A549 treated with AZD9567 at 1 μM for 4 hours (cell line): ENCODE data around the gene MED26. TPM values are rescaled to one million over a fixed set of nuclear protein-coding genes. Genes with fewer than 3 reads are reported as not detected.

Experiments used
- total RNA-seq: library from RNA; stranded (reverse); fragments of 200-300 nt; extraction: Qiagen RNA extraction; gene quantifications from 5 replicates; pipeline ENCODE4 v1.2.3, GENCODE V29; 2022; ENCODE audit not compliant: insufficient read depth

MED26 gene
- 5.1 to 6.3 TPM (median 6.1 TPM) in 5 replicates for total RNA-seq

GRCh38 chr19:16628183-16628983 is at the start of gene MED26:
Gene MED26 (minus strand): TSS chr19:16628204. CDS start chr19:16627943, 261 bp downstream.

GRCh38 chr19:16660763-16661479 is 32.9 kb upstream of the MED26 start, which contains the start of gene TMEM38A:
Gene TMEM38A (plus strand): TSS chr19:16661139. CDS start chr19:16661218, 79 bp downstream.

GRCh38 chr19:16659832-16660708 is 32.1 kb upstream of the MED26 start, which contains the start of gene SMIM7:
Gene SMIM7 (minus strand): TSS chr19:16660144. CDS start chr19:16660110, 34 bp downstream.

GRCh38 chr19:16572332-16573211 is 55.4 kb downstream of the MED26 start, which contains the start of gene SLC35E1:
Gene SLC35E1 (minus strand): TSS chr19:16572415. CDS start chr19:16572364, 51 bp downstream.

GRCh38 chr19:16542045-16542909 is 85.7 kb downstream of the MED26 start, which contains the start of gene CHERP:
Gene CHERP (minus strand): TSS chr19:16542437. CDS start chr19:16542378, 59 bp downstream.

Other genes with a start within 250 kb of the MED26 start
- gene EPS15L1, start 156.2 kb downstream of the MED26 start, total RNA-seq: 11.1 to 16.8 TPM (median 16.1 TPM) in 5 replicates
- gene CALR3, start 132.0 kb downstream of the MED26 start, total RNA-seq: 0.08 TPM in 1 of 5 replicates, not detected in the others
- 2.2 to 4.0 TPM (median 2.6 TPM) in 5 replicates for gene C19orf44, start 131.8 kb downstream of the MED26 start, total RNA-seq
- 30.8 to 34.5 TPM (median 33.6 TPM) in 5 replicates for gene CHERP, start 85.8 kb downstream of the MED26 start, total RNA-seq
- 18.8 to 31.2 TPM (median 20.2 TPM) in 5 replicates for gene SLC35E1, start 55.8 kb downstream of the MED26 start, total RNA-seq
- 55.0 to 73.9 TPM (median 68.8 TPM) in 5 replicates for gene SMIM7, start 31.9 kb upstream of the MED26 start, total RNA-seq
- gene TMEM38A, start 32.9 kb upstream of the MED26 start, total RNA-seq: 0.74 to 1.4 TPM (median 1.1 TPM) in 5 replicates
- not detected in 5 replicates for gene NWD1, start 91.6 kb upstream of the MED26 start, total RNA-seq
- gene SIN3B, start 201.2 kb upstream of the MED26 start, total RNA-seq: 19.0 to 25.7 TPM (median 22.4 TPM) in 5 replicates